Omental fat pad (tissue), 4 donors: Measurements from ENCODE around the gene MPZL2. TPM values are rescaled to one million over a fixed set of nuclear protein-coding genes. Genes with fewer than 3 reads are reported as not detected.

Experiments used
- ATAC-seq: fragments of 150-250 bp; one replicate; pipeline ENCODE4 v1.9.1; 2016; ENCODE audit warnings: mild to moderate bottlenecking, moderate library complexity; ENCODE audit not compliant: low FRiP score
- DNase-seq: peaks from one replicate; pipeline ENCODE4 v3.0.0-alpha.2; 2019; ENCODE audit warnings: low spot score
- CTCF ChIP-seq, 3 donors: fragments of 450-650 bp; IDR thresholded peaks; one replicate each; pipeline ENCODE4 v1.5.1; 2016 to 2017; ENCODE audit warnings: antibody characterized with exemption in 3 of 3, mild to moderate bottlenecking in 3 of 3, moderate library complexity in 2 of 3
- total RNA-seq, 4 donors: library from RNA; depleted of rRNA; stranded (reverse); fragments of >200 nt; gene quantifications; one replicate each; pipeline ENCODE4 v1.1.0, GENCODE V29; 2016

Gene MPZL2
- total RNA-seq, 4 donors from 2014 or later = 6.8 to 56.6 (median 33.6) TPM

GRCh38 chr11:118216621-118217481 lies 47.2 kb downstream of the MPZL2 start:
- ATAC-seq = no peak
- no peak for DNase-seq
- no peak for TF ChIP-seq CTCF (IDR thresholded peaks at IDR 0.05)

GRCh38 chr11:118215765-118216164 lies 48.3 kb downstream of the MPZL2 start:
- no peak for ATAC-seq
- no peak for TF ChIP-seq CTCF (IDR thresholded peaks at IDR 0.05)
- DNase-seq = no peak

GRCh38 chr11:118215262-118215661 lies 48.8 kb downstream of the MPZL2 start:
- ATAC-seq = no peak
- TF ChIP-seq CTCF (IDR thresholded peaks at IDR 0.05) = no peak
- DNase-seq = no peak

- ATAC-seq (no peak), DNase-seq (no peak)
- no peak for TF ChIP-seq CTCF (IDR thresholded peaks at IDR 0.05)
Observed at GRCh38 chr11:118214210-118214914, 49.7 kb downstream of the MPZL2 start.

GRCh38 chr11:118213781-118214180 lies 50.3 kb downstream of the MPZL2 start:
- ATAC-seq = no peak
- no peak for TF ChIP-seq CTCF (IDR thresholded peaks at IDR 0.05)
- no peak for DNase-seq

- ATAC-seq (no peak), DNase-seq (no peak)
- TF ChIP-seq CTCF (IDR thresholded peaks at IDR 0.05) = no peak
Observed at GRCh38 chr11:118213201-118213600, 50.9 kb downstream of the MPZL2 start.
